H1 (cell line): ENCODE results near the gene OSTN. TPM values are rescaled to one million over a fixed set of nuclear protein-coding genes. Genes with fewer than 3 reads are reported as not detected.

Experiments
- CTCF ChIA-PET: fragments of 300-600 bp; sonication (Branson Sonifier 250); formaldehyde crosslinking; loops from one replicate; lab custom pipeline; 2021; ENCODE audit not compliant: partially characterized antibody; lab: Charles Lee
- POLR2A ChIA-PET: fragments of 300-600 bp; sonication (Branson Sonifier 250); formaldehyde crosslinking; loops from one replicate; lab custom pipeline; 2021; ENCODE audit warnings: inconsistent platforms; ENCODE audit not compliant: partially characterized antibody; lab: Charles Lee
- DNase-seq, 2 experiments: peaks; one replicate each; pipeline versions ENCODE4 v3.0.0 to v3.0.0-alpha.2; 2010 to 2022; ENCODE audit warnings: low spot score in 2 of 2, low read depth in 1 of 2, mixed read lengths in 1 of 2
- FAIRE-seq: peaks from 2 replicates; lab custom pipeline; 2011; peaks lifted over from hg19 to GRCh38; lab: Jason Lieb, UNC
- H2AFZ ChIP-seq: 2 replicates; pipeline ENCODE4 v1.8.1; 2012; ENCODE audit warnings: low read length, inconsistent platforms
- H2AK5ac ChIP-seq: 2 replicates; pipeline ENCODE4 v1.6.1; 2013; ENCODE audit warnings: low read depth, low read length
- H2BK120ac ChIP-seq: replicated peaks from 2 replicates; pipeline ENCODE3; 2013; ENCODE audit warnings: low read depth, low read length, inconsistent platforms
- H2BK12ac ChIP-seq: 2 replicates; pipeline ENCODE4 v1.6.1; 2013; ENCODE audit warnings: low read depth, low read length
- H2BK15ac ChIP-seq: 2 replicates; pipeline ENCODE4 v1.6.1; 2013; ENCODE audit warnings: low read length
- H2BK20ac ChIP-seq: 2 replicates; pipeline ENCODE4 v1.6.1; 2013; ENCODE audit warnings: low read length
- H2BK5ac ChIP-seq: 2 replicates; pipeline ENCODE4 v1.6.1; 2013; ENCODE audit warnings: low read depth, low read length
- H3K14ac ChIP-seq: 2 replicates; pipeline ENCODE4 v1.6.1; 2013; ENCODE audit warnings: inconsistent platforms; ENCODE audit not compliant: insufficient read length
- H3K18ac ChIP-seq: 2 replicates; pipeline ENCODE4 v1.6.1; 2013; ENCODE audit warnings: low read length; ENCODE audit errors: extremely low read depth
- H3K23ac ChIP-seq: 2 replicates; pipeline ENCODE4 v1.6.1; 2013; ENCODE audit warnings: inconsistent platforms; ENCODE audit not compliant: insufficient read length
- H3K23me2 ChIP-seq: 2 replicates; pipeline ENCODE4 v1.6.1; 2013; ENCODE audit warnings: low read depth, low read length
- H3K27ac ChIP-seq: 2 replicates; pipeline ENCODE4 v1.6.1; 2011; ENCODE audit warnings: low read depth, low read length, inconsistent platforms
- H3K27me3 ChIP-seq, 4 experiments: replicated peaks in 1 of 4; 1 replicate in 1 of 4; 2 replicates in 3 of 4; pipeline versions ENCODE4 v1.6.1 to v1.8.1; 2011 to 2013; ENCODE audit warnings: low read length in 3 of 4, mild to moderate bottlenecking in 3 of 4, inconsistent platforms in 2 of 4, mixed read lengths in 2 of 4, moderate library complexity in 1 of 4; ENCODE audit not compliant: control insufficient read depth in 3 of 4, insufficient read depth in 3 of 4; ENCODE audit errors: extremely low read depth in 1 of 4
- H3K36me3 ChIP-seq, 4 experiments: 2 replicates each; pipeline versions ENCODE4 v1.6.1 to v1.8.1; 2011 to 2013; ENCODE audit warnings: mild to moderate bottlenecking in 4 of 4, low read length in 3 of 4, moderate library complexity in 2 of 4, control low read depth in 1 of 4, inconsistent platforms in 1 of 4; ENCODE audit not compliant: insufficient read depth in 4 of 4, control insufficient read depth in 2 of 4
- H3K4ac ChIP-seq: replicated peaks from 2 replicates; pipeline ENCODE3; 2013; ENCODE audit warnings: low read length, low read depth, mixed read lengths, inconsistent platforms; ENCODE audit not compliant: insufficient read length
- H3K4me1 ChIP-seq, 4 experiments: replicated peaks in 1 of 4; 1 replicate in 1 of 4; 2 replicates in 3 of 4; pipeline versions ENCODE4 v1.6.1 to v1.8.1; 2011 to 2013; ENCODE audit warnings: low read length in 3 of 4, inconsistent platforms in 2 of 4, mixed read lengths in 1 of 4; ENCODE audit not compliant: insufficient read depth in 4 of 4, control insufficient read depth in 3 of 4
- H3K4me2 ChIP-seq, 2 experiments: 2 replicates each; pipeline versions ENCODE4 v1.6.1 to v1.8.1; 2011 to 2013; ENCODE audit warnings: low read depth in 2 of 2, low read length in 2 of 2, control low read depth in 1 of 2, inconsistent platforms in 1 of 2, mild to moderate bottlenecking in 1 of 2; ENCODE audit not compliant: insufficient read depth in 1 of 2
- H3K4me3 ChIP-seq, 4 experiments: fragments of 200-600, 300-600 bp in 1 of 4; sonication (generic), shearing (Covaris generic), sonication (Bioruptor Twin) in 1 of 4; 2 replicates each; pipeline versions ENCODE4 v1.5.1 to v1.8.1; 2011 to 2016; ENCODE audit warnings: low read length in 4 of 4, low read depth in 3 of 4, control low read depth in 2 of 4, inconsistent platforms in 2 of 4, mild to moderate bottlenecking in 2 of 4, mixed read lengths in 1 of 4, moderate library complexity in 1 of 4; ENCODE audit not compliant: insufficient read depth in 2 of 4; ENCODE audit errors: extremely low read depth in 1 of 4
- H3K56ac ChIP-seq: replicated peaks from 2 replicates; pipeline ENCODE3; 2013; ENCODE audit warnings: low read depth, mild to moderate bottlenecking, mixed read lengths, low read length, inconsistent platforms; ENCODE audit not compliant: insufficient read length
- H3K79me1 ChIP-seq: 2 replicates; pipeline ENCODE4 v1.6.1; 2013; ENCODE audit warnings: low read depth, low read length, control low read depth
- H3K79me2 ChIP-seq, 2 experiments: 2 replicates each; pipeline versions ENCODE4 v1.6.1 to v1.8.1; 2012 to 2013; ENCODE audit warnings: low read length in 2 of 2, mild to moderate bottlenecking in 2 of 2, inconsistent platforms in 1 of 2; ENCODE audit not compliant: insufficient read depth in 2 of 2, control insufficient read depth in 1 of 2
- H3K9ac ChIP-seq, 4 experiments: replicated peaks in 1 of 4; 1 replicate in 1 of 4; 2 replicates in 3 of 4; pipeline versions ENCODE4 v1.6.1 to v1.8.1; 2011 to 2013; ENCODE audit warnings: low read depth in 3 of 4, low read length in 3 of 4, control low read depth in 2 of 4, mild to moderate bottlenecking in 2 of 4, moderate library complexity in 2 of 4, inconsistent platforms in 1 of 4; ENCODE audit errors: extremely low read depth in 1 of 4
- H3K9me3 ChIP-seq, 2 experiments: 2 replicates each; pipeline versions ENCODE4 v1.6.1 to v1.8.1; 2012 to 2013; ENCODE audit warnings: mild to moderate bottlenecking in 2 of 2, moderate library complexity in 2 of 2, control low read depth in 1 of 2, inconsistent platforms in 1 of 2, low read depth in 1 of 2, low read length in 1 of 2, mixed read lengths in 1 of 2; ENCODE audit not compliant: insufficient read depth in 2 of 2
- H4K20me1 ChIP-seq, 2 experiments: replicated peaks in 1 of 2; 2 replicates each; pipeline versions ENCODE3 to v1.8.1; 2011 to 2013; ENCODE audit warnings: inconsistent platforms in 2 of 2, low read length in 2 of 2, mild to moderate bottlenecking in 1 of 2; ENCODE audit not compliant: insufficient read depth in 2 of 2, control insufficient read depth in 1 of 2
- H4K5ac ChIP-seq: 2 replicates; pipeline ENCODE4 v1.6.1; 2013; ENCODE audit warnings: low read length, low read depth, mixed read lengths, inconsistent platforms; ENCODE audit not compliant: insufficient read length
- H4K8ac ChIP-seq: 2 replicates; pipeline ENCODE4 v1.8.0; 2013; ENCODE audit warnings: mild to moderate bottlenecking, moderate library complexity, low read length, inconsistent platforms; ENCODE audit not compliant: insufficient read depth; ENCODE audit errors: extremely low read depth
- H4K91ac ChIP-seq: replicated peaks from 2 replicates; pipeline ENCODE3; 2013; ENCODE audit warnings: low read length, mixed read lengths, inconsistent platforms; ENCODE audit not compliant: insufficient read length
- BACH1 ChIP-seq: IDR thresholded peaks from 2 replicates; pipeline ENCODE4 v1.6.1; 2012; ENCODE audit warnings: low read length, improper control_type of control experiment
- CHD7 ChIP-seq: fragments of 300-600 bp; sonication (generic); IDR thresholded peaks from 2 replicates; pipeline ENCODE4 v1.7.1; 2012; ENCODE audit warnings: low read length, moderate library complexity, mild to moderate bottlenecking, inconsistent platforms; ENCODE audit not compliant: insufficient replicate concordance
- polyA plus RNA-seq, 7 experiments: library from polyadenylated mRNA; depleted of rRNA in 3 of 7; stranded (reverse) in 5 of 7; unstranded in 2 of 7; fragments of >200 nt in 5 of 7; fragments of 200-250 nt in 2 of 7; gene quantifications; 1 replicate in 5 of 7; 2 replicates in 1 of 7; 4 replicates in 1 of 7; pipeline versions ENCODE4 v1.2.1 to v1.2.3, GENCODE V29; 2011 to 2013; ENCODE audit warnings: missing spikeins in 2 of 7, mixed read lengths in 2 of 7
- total RNA-seq: library from RNA; stranded (reverse); fragmentation: NEBNext Ultra II Directional; extraction: Animal tissue kit (Norgen Biotek cat#: 25700); gene quantifications from 2 replicates; pipeline ENCODE4 v1.2.1, GENCODE V29; 2021

Gene OSTN
- total and polyA plus RNA-seq, 2 of the 8 experiments (the other 6 are each of a cell fraction or from before 2014, with no cell fraction given): not detected

- Histone ChIP-seq H3K4me3 (no peak overlapping the region), H2BK120ac (no peak overlapping the region), H3K4ac (no peak overlapping the region), H2BK20ac (no peak overlapping the region), H3K9ac (no peak overlapping the region), H3K4me1 (peaks cover 0 to 6% (median 3%) of the 10 kb centered on the region in 4 experiments; a peak in 3 of 7 replicates), H3K4me2 (no peak overlapping the region), H2BK5ac (no peak overlapping the region), H3K79me1 (no peaks in the 10 kb centered on the region), H4K91ac (no peak overlapping the region), H3K79me2 (no peaks in the 10 kb centered on the region), H2AFZ (no peak overlapping the region), H3K18ac (no peak overlapping the region), H3K56ac (no peak overlapping the region), H2AK5ac (no peak overlapping the region), H3K9me3 (no peaks in the 10 kb centered on the region), H2BK15ac (no peak overlapping the region), H3K27me3 (no peaks in the 10 kb centered on the region), H3K27ac (no peak overlapping the region), H4K20me1 (no peaks in the 10 kb centered on the region), H4K5ac (no peak overlapping the region), H3K23me2 (no peaks in the 10 kb centered on the region), H4K8ac (no peak overlapping the region), H3K14ac (no peak overlapping the region), H3K23ac (no peak overlapping the region), H2BK12ac (no peak overlapping the region), H3K36me3 (no peaks in the 10 kb centered on the region)
- POLR2A ChIA-PET: no interaction called here
- no peak for DNase-seq
- CTCF ChIA-PET: no interaction called here
- no peak for FAIRE-seq
- TF ChIP-seq BACH1: no peak
- TF ChIP-seq CHD7: no peak
Measured at GRCh38 chr3:191298846-191299245, 99.8 kb downstream of the OSTN start.
